Activated naive CD8-positive, alpha-beta T cell treated with anti-CD3 and anti-CD28 coated beads, Interleukin-2, amount 50 U/mL, for 16 hours (primary cell): ENCODE results near the gene BACE1.

Experiments
- DNase-seq: peaks from one replicate; pipeline ENCODE4 v3.0.0-alpha.2; 2020; ENCODE audit warnings: low read depth, low spot score

The BACE1 gene

DNA sequence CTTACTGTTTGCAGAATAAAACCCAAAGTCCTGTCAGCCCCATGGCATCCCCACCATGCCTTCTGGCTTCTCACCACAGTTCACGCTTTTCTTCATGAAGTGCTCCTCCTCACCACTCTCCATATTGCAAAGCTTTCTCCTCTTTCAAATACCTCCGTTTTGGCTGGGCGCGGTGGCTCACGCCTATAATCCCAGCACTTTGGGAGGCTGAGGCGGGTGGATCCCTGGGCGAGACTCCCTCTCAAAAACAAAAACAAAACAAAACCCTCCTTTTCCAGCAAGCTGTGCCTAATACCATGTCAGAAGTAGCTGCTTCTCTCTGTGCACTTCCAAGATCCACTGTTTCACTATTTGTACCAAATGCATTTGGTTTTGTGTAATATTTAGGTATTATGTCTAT lies 6.7 kb downstream of the BACE1 start:
- DNase-seq = no peak

DNA sequence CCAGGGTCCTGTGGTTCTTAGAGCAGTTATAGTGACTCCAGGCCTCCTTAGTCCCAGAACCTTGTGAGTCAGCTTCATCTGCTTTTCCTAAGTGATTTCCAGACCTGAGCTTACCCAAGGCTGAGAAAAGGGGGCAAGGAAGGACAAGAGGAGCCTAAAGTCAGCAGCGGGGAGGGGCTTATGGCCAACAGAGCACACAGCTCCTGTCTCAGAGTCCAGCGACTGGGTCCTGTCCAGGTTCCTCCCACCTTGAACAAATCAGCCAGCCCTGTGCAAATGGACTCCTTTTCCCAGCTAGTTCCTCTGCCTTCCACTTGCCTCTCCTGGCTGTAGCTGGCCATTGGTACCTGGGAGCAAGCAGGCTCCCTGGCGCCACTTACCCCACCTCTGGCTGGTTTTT lies 10.9 kb downstream of the BACE1 start:
- DNase-seq = no peak

DNA sequence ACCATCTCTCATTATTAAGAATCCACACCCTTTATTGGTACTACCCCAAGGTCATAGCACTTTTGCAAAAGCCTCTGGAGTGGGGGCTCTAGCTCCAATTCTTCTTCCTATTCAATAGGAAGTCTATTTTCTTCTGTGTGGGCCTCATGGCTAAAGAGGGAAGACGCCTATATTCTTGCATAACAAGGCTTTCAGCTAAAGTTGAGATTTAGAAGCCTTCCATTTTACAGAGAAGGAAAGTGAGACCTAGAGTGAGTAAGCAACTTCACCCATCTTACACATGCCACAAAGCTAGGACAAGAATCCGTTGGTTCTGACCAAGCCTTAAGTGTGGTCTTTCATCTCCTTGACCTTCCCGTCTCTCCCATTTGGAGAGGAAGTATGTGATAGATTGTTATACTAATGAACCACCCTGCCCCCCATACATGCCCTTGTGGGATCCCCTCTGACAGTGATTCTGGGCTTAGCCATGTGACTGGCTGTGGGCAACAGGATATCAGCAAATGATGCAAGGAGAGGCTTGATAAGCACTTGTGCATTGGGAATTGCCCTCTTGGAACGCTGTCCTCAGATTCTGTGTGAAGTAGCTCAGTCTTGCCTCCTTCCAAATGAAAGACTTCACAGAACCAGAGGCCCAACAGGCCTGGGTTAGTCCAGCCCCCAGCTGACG lies 12.3 kb downstream of the BACE1 start:
- no peak for DNase-seq

DNA sequence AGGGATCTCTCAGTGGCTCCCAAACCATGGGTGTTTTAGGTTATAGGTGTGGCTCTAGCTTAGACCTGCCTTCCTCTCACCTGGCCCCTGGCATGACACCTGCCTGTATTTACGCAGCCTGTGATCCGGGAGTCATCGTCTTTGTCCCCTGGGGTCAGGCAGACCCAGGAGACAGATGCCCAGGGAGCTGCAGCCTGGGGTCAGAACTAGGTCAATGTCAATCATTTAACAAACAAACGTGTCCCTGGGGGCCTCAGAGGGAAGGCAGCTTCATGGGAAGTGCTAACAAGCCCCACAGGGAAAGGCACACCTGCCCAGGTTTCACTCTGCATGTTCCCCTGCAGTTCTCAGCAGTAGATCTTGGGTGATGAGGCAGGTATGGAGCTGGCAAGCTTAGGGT lies 13.0 kb downstream of the BACE1 start:
- DNase-seq = no peak

DNA sequence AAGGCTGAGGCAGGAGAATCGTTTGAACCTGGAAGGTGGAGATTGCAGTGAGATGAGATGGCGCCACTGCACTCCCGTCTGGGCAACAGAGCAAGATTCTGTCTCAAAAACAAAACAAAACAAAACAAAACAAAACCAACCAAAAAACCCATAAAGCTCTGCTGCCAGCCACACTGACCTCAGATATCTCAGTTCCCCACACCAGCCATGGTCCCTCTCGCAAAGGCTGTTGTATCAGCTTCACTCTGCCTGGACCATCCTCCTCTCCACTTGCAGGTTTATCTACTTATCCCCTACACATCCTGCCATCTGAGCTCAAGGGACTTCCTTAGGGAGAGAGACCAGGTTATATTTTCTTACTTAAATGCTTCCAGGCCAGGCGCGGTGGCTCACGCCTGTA lies 13.8 kb downstream of the BACE1 start:
- no peak for DNase-seq

DNA sequence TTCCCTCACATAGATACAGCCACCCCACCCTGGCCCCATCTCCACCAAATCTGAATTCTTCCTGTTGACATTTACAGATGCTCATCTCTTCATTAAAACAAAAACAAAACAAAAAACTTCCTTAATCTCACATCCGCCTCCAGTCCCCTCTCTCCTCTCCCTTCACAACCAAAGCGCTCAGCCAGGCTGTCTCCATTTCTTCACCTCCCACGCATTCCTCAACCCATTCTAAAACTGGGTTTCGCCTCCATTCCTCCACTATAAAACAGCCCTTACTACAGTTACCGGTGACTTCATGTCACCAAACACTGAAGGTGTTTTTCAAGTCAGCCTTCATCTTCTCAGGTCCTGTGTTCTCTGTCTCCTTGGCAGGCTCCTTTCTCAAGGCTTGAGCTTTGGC lies 15.3 kb downstream of the BACE1 start:
- no peak for DNase-seq

DNA sequence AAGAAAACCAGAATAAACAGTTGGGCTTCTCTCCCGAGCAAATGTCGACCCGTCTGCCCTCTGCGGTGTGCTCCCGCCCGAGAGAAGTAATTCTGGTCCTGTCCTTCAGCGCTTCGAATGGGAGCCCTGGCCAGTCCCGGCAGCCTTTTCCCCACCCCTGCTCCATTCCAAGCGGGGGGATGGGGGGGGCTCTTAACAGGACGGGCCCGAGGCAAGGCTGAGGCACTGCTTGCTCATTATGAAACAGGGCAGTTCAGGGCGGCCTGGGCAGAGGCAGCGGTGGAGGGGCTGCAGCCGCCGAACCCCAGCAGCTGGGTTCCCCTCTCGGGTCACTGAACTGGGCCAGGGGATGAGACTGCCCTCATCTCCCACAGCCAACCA lies 15.8 kb downstream of the BACE1 start:
- DNase-seq = no peak

DNA sequence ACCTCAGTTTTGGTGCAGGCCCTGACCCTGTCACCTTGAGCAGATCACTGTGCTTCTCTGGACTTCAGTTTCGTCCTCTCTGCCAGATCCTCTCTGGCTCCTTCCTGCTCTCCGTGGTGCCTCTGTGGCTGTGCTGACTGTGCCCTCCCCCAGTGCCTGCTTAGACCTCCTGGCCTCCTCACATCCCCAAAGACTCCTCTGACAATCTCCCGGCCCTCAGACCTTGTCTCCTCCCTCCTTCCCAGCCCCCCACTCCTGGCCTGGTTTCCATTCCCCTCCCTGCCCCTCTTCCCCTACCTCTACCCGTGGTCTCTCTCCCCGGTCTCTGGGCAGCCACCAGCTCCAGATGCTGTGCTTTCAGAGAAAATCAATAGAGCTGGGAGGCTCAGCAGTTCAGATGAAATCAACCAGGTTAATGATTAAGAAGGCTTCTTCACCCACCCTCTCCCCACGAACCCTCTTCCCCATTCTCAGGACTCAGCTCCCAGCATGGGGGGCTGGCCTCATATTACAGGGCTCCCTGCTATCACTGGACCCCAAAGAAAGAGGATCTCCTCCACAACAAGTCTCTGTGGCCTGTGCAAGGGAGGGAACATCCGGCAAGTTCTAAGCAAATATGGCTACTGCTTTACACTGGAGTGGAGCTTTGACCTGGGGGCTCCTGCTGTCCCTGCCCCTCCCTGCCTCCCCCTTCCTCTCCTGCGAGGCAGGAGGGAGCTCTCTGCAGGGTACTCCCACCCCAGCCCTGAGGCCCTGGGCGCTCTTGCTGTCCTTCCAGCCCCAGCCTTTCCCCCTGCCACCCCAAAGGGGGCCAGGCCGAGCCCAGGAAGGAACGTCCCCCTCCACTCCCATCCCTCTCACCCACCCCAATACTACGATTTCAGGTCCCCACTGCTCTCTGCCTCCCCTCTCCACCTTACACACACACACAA lies 16.4 kb downstream of the BACE1 start:
- DNase-seq = no peak

DNA sequence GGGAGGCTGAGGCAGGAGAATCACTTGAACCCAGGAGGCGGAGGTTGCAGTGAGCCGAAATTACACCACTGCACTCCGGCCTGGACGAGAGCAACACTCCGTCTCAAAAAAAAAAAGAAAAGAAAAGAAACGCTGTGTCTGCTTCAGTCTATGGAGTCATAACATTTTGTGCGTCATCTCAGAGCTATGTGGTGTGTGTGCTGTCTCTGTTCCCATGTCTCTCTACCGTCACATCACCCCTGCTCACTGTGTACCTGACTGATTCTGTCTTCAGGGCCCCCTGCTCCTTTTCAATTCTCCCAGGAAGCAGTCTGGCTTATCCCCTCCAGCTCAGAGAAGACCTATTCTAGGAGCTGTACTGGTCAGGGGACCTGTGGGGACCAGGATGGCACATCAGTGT lies 17.9 kb downstream of the BACE1 start:
- no peak for DNase-seq

DNA sequence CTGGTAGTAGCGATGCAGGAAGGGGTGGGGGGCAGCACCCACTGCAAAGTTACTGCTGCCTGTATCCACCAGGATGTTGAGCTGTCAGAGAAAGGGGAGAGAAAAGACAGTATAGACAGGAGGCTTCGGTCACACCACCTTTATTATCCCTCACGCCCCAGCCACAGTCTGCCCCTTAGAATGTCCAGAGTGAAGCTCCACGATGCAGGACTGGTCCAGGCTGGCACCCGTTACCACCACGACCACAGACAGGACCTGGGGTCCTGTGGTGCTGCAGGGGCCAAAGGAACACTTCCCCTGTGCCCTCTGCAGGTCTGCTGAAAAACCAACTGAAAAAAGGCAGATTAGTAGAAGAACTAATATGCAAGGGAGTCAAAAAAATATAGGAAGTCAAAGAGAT lies 19.2 kb downstream of the BACE1 start:
- no peak for DNase-seq

DNA sequence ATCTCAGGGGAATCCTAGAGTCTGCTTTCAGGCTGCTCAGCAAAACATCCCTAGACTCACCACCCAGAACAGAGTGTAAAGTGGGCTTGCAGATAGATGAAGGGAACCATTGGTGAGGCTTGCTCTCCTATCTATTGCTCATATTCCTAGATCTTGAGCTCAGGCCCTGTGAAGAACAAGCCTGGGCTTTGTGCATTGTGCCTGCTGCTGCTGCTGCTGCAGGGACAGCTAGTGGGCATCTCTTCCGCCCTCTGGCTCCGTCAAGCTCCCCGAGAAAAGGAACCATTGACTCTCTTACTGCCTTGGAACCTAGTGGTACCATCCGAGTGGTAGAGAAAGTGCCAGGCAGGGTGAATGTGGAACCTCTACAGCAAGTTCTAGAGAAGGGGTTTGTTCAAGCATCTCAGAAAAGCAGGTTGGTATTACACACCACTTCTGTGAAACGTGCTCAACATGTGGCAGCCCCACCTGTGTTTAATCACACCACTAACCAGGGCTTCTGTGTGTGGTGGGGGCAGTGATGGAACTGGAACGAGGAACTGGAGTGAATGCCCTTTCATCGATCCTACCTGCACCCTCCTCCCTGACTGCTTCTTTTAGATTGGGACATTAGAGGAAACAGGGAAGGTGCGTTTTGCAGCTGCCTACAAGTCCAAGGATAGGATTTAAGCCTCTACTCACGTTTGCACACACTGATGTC lies 20.5 kb downstream of the BACE1 start:
- DNase-seq = no peak

DNA sequence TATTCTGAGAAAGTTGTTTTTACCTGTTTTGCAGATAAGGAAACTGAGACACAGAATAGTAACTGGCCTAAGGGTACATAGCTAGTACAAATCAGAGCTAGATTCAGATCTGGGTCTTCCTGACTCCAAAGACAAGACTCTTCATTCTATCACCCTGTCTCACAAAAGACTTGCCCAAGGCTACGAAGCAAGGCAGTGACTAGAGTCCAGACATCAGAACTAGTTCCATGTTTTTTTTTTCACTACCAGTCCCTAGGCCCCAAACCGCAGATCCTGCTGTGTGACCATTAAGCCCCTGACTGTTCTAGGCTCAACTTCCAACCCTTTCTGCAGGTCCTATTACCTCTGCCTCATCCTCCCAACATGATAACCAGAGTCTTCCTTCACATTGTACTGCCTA lies 23.4 kb downstream of the BACE1 start:
- no peak for DNase-seq

DNA sequence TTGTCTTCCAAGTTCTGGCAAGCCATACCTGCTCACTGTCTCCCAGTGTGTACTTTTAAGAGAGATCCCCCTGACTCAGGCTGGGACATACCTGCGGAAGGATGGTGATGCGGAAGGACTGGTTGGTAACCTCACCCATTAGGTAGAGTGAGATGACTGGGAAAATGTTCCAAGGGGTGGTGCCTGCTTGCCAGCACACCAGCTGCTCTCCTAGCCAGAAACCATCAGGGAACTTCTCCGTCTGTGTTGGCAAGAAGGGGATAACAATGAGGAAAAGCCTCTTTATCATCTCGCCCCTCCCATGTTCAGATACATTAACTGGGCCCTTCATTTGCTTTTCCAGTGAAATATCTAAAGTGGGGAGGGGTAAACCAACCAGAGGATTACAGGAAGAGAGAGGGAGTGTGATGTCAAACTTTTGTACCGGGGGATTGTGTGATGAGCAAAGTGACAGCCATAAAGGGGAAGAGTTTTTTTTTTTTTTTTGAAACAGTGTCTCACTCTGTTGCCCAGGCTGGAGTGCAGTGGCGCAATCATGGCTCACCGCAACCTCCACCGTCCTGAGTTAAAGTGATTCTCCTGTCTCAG lies 25.2 kb downstream of the BACE1 start, which contains the start of gene BACE1-AS:
Gene BACE1-AS, plus strand, starts transcription at position 538 of the 588 bp plus-strand sequence.
- no peak for DNase-seq

DNA sequence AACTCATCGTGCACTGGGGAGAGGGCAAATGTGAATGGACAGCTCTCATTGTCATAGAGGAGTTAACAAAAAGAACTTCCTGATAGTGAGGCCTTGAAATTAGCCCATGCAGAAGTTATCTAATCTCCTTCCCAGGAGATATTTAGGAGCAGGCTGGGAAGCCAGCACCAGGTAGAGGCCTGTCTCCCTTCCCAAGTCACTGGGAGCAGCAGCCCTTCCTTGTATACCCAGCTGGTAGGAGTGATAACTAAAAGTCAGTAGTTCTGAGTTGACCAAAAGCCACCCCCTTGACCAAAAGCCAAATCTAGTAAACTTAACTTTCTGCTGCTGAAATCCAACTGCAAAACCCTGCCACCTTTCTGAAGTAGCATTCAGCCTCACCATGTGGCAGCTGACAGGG lies 26.3 kb downstream of the BACE1 start:
- DNase-seq = no peak

DNA sequence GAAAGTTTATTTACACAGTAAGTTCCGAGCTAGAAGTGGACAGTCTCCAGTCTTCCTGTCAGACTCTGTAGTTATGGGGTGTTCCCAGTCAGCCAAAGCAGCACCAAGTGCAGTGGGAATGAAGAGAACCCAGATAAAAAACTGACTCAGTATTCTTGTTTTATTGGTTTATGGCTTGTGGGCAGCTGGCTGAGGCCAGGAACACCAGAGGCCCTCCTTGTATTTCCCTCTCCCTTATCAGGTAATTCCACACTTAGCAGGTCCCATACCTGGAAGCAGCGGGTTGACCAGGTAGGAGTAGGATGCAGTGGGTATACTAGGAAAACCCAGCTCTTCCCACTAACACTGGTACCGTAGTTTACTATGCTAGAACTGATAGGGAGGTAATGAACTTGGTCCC lies 28.4 kb downstream of the BACE1 start:
- DNase-seq = no peak

DNA sequence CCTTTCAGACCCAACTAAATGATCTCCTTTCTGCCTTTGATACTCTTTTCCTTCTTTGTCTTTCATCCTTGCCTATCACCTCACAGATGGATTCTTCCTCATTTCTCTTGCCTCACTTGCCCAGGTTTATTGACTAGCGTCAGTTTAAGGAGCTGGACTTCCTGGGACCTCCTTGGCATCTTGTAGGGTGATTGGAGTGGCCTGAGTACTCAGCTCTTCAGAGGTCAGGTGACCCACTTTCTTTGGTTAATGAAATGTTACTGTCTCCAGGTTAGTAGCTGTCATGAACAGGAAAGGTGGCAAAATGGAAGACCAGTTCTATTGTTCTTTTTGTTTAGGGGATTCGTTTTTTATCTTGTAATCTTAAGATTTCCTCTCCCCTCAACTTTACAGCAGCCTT lies 29.5 kb downstream of the BACE1 start:
- no peak for DNase-seq

DNA sequence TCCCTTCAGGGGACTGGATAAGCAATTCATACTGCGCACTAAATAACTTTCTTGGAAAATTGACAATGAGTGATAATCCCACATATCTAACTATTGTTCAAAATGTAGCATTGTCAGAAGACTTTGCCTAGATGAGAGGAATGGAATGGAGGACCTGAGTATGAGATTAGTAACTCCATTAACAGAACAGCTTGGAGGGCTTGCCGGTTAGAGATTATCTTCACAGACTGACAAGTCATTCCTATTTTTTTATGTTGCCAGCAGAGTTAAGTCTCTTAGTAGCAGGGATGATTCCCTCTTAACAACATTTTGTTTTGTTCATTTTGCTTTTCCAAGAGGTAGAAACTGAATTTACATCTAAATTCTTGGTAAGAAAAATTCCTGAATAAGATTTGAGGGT lies 32.0 kb downstream of the BACE1 start:
- no peak for DNase-seq

DNA sequence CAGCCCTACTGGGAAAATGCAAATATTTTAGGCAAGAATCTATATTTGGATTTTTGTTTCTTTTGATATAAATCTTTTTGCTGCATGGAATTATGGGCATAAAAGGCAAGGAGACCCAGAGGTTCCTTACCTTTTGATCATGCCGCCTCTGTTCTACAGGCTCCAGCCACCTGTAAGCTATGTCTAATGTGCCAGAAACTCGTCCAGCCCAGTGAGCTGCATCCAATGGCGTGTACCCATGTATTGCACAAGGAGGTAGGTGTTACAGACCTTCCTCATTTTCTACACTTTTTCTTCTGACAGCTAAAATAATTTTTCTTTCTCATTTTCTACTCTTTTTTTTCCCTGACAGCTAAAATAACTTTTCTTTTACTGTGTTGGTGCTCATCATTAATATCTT lies 33.1 kb downstream of the BACE1 start:
- DNase-seq = no peak

DNA sequence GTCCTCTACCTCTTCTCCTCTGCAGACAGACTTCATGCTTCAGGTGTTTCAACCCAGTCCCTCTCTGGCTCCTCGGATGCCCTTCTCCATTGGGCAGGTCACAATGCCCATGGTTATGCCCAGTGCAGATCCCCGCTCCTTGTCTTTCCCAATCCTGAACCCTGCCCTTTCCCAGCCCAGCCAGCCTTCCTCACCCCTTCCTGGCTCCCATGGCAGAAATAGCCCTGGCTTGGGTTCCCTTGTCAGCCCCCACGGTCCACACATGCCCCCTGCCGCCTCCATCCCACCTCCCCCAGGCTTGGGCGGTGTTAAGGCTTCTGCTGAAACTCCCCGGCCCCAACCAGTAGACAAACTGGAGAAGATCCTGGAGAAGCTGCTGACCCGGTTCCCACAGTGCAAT lies 34.2 kb downstream of the BACE1 start:
- no peak for DNase-seq

DNA sequence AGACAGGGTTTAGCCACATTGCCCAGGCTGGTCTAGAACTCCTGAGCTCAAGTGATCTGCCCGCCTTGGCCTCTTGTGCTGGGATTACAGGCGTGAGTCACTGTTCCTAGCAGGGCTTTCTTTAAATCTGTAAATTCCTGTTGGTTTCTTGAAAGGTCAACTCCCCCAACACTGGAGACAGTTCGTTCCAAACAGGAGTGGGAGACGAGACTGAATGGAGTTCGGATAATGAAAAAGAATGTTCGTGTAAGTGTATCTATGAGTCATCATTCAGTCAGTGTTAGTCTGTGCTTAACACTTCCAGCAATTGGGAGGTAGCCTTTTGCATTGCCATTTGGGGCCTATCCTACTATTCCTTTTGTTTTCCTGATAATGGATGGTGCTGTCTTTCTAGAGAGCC lies 34.9 kb downstream of the BACE1 start:
- DNase-seq = no peak

DNA sequence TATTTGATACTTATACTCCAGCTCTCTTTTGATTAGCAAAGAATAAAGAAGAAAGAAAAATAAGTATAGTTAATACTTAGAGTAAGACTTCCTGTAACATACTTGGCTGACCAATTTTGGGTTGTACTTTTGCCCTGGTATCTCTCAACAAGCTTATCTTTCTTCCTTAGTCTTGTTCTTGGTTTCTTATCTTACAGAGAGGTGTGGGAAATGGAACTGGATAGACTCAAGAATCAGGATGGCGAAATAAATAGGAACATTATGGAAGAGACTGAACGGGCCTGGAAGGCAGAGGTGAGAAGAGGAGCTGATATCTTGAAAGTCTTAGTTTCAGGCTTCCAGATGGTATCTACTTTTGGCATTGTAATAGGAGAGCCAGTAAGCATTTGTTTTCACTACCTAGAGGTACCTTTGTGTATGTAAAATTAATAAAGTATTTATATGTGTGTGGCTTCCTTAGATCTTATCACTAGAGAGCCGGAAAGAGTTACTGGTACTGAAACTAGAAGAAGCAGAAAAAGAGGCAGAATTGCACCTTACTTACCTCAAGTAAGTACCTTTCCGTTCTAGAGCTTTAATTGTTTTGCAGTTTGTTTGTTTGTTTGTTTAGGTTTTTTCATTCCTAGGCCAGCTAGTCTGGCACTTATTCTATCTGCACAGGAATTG lies 36.2 kb downstream of the BACE1 start:
- no peak for DNase-seq

DNA sequence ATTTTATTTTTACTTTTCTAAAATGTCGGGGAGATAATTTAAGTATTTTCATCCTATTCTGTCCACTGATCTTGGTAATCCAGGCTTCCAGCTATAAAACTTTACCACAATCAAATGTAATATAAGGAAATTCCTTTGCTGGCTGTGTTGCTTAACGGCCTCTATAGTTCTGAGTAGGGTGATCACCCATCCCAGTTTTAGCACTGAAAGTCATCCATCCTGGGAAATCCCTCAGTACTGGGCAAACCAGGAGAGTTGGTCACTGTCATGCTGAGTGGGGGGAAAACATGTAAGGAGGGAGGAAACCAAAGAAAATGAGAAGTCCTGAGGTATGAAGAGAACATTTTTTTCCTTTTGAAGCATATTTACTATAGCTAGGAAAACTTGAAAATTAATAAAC lies 37.7 kb downstream of the BACE1 start:
- no peak for DNase-seq
